HUDEP-2 (cell line): Measurements from ENCODE around the gene MT1H.

ENCODE experiments used
- DNase-seq, 76 experiments: peaks; one replicate each; lab custom pipeline; 2025; ENCODE audit not compliant: unreplicated experiment in 76 of 76; lab: John Stamatoyannopoulos, UW

Gene MT1H

DNA sequence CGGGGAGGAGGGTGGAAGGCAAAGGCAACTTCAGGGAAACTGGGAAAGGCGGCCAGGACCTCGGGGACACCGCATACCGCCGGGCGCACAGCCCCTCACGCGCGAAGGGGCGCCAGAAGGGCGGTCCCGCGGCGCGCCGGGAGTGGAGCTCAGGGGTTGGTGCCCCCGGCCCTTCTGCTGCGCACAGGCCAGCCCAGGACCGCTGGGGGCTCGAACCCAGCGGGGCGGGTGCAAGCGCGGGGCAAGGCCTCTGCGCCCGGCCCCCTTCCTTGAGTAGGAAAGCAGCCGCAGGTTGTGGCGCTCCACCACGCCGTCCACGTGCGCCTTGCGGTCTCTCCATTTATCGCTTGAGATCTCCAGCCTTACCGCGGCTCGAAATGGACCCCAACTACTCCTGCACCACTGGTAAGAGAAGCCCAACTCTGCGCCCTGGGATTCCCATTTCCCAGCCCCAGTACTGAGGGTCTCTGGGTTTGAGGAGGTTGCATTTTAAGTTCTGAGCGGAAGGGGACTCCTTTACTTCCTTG is 34.1 kb upstream of the MT1H start:
- DNase-seq = no peak

DNA sequence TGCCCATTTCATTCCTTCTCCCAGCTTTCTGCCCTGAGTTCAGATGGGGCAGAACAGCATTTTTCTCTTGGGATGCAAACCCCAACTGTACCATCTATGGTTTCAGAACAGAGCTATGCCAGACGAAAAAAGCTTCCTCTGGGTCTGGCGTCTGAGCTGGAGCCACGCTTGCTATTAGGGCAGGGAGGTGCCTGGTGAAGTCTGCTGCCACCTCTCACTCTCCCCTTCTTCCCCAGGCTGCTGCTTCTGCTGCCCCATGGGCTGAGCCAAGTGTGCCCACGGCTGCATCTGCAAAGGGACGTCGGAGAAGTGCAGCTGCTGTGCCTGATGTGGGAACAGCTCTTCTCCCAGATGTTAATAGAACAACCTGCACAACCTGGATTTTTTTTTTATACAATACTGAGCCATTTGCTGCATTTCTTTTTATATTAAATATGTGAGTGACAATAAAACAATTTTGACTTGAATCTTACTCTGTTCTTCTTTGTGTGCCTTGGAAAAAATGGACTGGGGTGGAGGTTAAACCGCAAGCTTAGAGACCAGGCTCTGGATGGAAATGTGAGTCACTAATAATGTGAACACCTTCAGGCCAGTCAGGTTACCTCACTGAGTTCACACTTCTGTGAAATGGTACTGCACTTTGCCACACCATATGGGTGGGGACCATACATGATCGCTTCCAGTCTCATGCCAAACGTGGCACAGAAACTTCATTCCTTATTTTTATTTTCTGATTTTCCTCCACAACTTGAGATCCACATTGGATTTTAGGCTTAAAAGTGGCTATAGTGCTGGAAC is 32.8 kb upstream of the MT1H start:
- DNase-seq = no peak

DNA sequence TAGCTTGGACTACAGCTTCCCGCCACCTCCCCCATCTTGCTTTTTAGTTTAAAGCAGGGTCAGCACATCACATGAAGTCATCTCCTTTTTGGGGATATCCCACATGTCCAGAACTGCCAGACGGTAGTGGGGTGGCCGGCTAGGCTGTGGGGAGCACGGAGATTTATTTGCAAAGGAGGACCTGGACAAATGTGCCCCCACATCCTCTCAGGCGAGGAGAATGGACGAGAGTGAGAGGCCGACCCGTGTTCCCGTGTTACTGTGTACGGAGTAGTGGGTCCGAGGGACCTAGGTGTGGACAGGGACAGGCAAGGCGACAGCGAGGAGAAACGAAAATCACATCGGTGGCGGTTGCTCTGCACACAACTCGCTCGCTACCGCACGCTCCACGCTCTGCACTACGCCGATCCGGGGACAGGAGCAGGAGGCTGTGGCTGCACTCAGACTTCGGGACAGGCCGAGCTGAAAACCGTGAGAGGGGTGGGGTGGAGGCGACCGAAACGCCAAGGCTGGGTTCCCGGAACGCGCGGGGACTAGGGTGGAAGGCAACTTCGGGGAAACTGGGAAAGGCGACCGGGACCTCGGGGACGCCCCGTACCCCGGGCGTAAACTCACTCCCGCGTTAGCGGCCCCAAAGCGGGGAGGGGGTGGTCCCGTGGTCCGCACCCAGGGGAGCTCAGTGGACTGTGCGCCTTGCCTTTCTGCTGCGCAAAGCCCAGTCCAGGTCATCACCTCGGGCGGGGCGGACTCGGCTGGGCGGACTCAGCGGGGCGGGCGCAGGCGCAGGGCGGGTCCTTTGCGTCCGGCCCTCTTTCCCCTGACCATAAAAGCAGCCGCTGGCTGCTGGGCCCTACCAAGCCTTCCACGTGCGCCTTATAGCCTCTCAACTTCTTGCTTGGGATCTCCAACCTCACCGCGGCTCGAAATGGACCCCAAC is 31.5 kb upstream of the MT1H start, which contains the start of gene MT1A:
TSS of gene MT1A (plus strand) at position 853 of the 937 bp plus-strand sequence. CDS start at position 926, 73 bp downstream.
- DNase-seq = no peak

DNA sequence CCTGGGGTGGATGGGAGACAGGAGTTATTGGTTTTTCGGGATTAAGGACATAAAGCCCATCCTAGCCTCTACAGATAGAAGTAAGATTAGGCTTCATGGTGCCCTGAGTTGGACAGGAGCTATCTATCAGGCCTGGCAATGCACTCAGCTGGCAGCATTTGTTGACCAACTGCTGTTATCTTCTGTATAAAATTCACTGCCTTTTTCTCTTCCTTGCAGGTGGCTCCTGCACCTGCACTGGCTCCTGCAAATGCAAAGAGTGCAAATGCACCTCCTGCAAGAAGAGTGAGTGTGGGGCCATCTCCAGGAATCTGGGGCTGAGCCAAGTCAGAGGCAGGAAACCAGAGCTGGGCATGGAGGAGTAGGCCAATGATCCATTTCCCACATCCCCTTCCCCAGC is 30.6 kb upstream of the MT1H start:
- no peak for DNase-seq

DNA sequence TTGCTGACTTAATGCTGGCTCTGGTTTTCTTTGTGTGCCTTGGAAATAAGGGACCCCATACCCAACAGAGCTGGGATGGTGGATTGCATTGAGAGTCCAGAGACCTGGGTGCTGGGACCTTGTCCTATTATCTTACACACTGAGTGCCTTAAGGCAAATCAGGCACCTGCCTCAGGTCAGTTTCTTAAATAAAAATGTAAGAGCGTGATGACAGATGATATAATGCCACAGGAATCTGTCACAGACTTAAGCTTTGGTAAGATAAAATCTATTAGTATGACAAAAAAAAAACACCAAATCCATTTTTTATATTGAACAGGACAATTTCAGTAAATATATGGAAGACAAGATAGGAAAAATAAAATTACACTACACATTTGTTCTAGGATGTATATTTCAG is 29.5 kb upstream of the MT1H start:
- DNase-seq = no peak

DNA sequence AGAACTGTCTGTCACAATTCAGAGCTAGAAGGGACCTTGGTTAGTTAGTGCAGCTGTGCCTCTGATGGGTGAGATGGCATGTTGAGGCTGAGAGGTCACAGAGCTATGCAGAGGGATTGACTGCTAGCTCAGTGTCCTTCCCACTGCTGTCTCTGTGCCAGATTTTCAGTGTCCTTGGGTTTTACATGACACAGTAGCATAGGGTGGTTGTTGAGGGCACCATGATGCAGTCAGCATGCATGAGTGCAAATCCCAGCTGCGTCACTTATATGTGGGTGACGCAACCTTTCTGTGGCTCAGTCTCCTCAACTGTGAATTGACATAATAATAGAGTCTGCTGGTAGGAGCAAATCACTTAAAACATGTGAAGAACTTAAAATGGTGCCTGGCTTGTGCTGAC is 28.4 kb upstream of the MT1H start:
- DNase-seq = no peak

DNA sequence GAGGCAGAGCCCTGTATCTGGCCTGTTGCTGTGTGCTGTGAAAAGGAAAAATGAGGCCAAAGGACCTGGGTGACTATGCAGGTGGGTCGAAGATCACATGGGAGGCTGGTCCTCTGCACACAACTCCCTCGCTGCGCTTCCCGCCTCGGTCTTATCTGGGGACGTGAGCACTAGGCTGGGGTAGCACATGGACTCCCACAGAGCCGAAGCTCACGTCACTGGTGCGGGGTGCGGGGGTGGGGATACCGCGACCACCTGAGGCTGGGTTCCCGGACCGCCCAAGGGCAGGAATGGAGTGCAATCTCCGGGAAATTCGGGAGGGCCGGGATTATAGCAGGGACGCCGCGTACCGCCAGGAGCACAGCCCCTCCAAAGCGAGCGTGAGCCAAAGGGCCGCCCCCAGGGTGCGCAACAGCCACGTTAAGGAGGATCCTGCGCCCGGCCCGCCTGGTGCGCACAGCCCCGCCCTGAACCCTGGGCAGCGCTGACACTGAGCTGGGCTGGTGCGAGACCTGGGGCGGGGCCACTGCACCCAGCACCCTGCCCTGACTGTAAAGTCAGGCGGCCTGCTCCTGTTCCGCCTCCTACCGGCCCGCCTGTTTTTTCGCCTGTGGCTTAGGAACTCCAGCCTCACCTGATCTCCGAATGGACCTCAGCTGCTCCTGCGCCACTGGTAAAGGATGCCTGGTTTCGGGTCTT is 26.4 kb upstream of the MT1H start:
- peak in 67 of 76 experiments; percentile 14 to 78 (median 53) for DNase-seq

DNA sequence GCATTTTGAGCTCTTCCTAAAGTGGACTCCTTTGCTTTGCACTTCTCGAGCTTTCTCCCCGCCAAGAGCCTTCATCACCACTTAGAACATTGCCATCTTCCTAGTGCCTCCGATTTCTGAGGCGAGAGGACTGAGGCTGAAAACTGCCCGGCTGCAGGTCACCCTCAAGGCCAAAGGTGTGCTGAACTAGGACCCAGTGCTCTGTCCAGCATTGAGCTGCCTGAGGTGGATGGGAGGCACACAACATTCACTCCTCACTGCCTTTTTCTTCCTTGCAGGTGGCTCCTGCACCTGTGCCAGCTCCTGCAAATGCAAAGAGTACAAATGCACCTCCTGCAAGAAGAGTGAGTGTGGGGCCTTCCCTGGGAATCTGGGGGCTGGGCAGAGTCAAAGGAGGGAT is 25.8 kb upstream of the MT1H start:
- DNase-seq = no peak

DNA sequence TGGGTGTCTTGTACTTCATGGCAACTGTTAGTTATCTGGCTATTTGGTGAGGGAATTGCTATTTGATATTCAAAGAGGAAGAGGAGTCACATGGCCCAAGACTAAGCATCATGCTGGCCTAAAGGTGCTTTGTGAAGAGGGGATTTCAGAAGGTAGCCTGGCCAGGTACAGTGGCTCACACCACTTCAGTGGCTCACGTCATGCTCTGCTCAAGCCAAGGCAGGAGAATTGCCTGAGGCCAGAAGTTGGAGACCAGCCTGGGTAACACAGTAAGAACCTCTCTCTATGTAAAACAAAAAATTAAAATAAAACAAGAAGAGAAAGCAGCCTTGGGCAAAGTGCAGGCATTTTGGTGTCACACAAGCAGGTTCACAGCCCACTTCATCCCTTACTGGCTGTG is 24.3 kb upstream of the MT1H start:
- DNase-seq = no peak

DNA sequence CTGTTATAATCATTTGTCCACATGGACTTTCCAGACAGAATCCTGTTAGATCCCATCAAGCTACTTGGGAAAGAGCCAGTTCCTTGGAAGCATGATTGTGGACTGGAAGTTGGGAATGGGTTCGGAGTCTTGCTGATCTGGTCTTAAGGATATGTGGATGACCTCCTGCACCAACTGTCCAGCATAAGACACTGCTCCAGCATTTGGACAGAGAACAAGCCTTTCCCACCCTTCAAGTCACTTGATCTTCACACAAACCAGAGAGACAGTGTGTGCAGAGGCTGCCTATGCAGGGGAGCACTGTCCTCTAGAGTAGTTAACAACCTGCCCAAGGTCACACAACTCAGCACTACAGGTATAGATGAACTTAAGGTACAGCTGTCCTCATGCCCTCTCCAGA is 23.8 kb upstream of the MT1H start:
- DNase-seq = no peak

DNA sequence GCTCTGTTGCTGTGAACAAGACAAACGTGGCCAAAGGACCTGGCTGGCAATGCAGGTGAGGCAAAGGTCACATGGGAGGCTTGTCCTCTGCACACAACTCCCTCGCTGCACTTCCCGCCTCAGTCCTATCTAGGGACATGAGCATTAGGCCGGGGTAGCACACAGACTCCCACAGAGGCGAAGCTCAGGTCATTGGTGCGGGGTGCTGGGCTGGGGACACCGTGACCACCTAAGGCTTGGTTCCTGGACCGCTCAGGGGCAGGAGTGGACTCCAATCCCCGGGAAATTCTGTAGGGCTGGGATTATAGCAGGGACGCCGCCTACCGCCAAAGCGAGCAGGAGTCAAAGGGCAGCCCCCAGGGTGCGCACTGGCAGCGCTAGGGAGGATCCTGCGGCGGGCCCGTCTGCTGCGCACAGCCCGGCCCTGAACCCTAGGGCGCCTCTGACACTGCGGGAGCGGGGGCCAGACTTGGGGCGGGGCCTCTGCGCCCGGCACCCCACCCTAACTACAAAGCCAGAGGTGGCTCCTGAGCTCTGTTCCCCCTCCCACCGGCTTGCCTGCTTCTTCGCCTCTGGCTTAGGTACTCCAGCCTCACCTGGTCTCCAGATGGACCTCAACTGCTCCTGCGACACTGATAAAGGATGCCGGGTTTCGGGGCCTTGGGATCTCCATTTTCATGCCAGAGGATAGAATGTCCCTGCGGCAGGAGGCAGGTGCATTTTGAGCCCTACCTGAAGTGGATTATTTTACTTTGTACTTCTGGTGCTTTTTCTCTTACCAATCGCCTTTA is 21.8 kb upstream of the MT1H start:
- no peak for DNase-seq

DNA sequence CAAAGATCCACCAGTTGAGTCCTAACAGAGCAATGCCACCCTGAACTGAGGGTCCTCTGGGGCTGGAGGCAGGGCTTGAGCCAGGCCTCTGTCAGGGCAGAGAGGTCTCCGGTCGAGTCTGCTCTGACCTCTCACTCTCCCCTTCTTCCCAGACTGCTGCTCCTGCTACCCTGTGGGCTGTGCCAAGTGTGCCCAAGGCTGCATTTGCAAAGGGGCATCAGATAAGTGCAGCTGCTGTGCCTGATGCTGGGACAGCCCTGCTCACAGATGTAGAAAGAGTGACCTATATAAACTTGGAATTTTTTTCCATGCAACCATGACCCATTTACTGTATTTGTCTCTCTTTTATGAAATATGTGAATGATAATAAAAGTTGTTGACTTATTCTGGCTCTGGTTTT is 20.3 kb upstream of the MT1H start:
- DNase-seq = no peak

DNA sequence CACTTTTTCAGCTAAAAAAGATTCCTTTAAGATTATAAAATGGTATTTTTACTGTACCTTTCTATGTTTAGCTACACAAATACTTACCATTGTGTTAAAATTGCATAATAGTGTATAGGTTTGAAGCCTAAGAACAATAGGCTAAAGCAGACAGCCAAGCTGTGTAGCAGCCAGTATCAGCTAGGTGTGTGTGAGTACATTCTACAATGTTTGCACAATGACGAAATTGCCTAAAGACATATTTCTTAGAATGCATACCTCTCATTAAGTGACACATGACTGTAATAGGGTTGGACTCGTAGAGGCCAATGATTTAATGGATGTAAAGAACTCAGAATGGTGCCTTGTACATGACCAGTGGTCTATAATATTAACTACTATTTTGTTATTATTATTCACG is 19.8 kb upstream of the MT1H start:
- DNase-seq = no peak

DNA sequence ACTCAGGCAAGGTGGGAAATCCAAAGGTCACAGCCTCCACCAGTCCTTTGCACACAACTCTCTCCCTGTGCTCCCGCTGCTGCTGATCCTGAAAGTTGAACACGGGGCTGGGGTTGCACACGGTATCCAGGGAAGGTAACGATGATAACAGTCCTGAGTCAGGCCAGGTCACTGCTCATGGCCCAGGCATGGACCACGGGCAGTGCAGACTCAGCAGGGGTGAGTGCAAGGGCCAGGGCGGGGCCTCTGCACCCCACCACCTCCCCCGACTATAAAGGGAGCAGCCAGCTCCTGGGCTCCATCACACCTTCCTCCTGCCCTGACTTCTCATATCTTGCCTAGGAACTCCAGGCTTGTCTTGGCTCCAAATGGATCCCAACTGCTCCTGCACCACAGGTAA is 18.0 kb upstream of the MT1H start, which contains the start of gene MT1B:
TSS of gene MT1B (plus strand) at position 301 of the 400 bp plus-strand sequence. CDS start at position 369, 68 bp downstream.
- DNase-seq = no peak

DNA sequence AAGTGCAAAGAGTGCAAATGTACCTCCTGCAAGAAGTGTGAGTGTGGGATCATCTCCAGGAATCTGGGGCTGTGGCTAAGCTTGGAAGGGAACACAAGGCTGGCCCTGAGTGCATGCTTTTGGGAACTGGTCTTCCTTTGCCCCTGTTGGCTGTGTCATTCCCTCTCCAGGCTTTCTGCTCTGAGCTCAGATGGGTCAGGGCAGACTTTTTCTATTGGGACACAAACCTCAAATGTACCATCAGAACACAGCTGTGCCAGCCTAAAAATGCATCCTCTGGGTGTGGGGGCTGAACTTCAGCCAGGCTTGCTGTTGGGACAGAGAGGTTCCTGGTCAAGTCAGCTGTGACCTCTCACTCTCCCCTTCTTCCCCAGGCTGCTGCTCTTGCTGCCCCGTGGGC is 17.0 kb upstream of the MT1H start:
- DNase-seq = no peak

DNA sequence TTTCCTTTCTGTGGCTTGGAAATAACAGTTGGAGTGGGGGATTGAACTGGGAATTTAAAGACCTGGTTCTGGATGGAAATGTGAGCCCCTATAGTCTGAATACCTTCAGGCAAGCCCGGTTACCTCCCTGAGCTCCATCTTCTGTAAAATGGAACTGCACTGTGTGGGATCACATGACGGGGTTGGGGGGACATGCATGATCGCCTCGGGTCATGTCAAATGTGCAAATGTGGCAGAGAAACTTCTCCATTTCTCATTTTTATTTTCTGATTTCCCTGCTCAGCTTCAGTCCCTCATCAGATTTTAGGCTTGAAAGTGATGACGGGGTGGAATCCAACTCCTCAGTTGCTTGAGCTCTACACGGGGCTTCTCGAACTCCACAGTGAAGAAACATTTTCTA is 16.4 kb upstream of the MT1H start:
- DNase-seq = no peak

DNA sequence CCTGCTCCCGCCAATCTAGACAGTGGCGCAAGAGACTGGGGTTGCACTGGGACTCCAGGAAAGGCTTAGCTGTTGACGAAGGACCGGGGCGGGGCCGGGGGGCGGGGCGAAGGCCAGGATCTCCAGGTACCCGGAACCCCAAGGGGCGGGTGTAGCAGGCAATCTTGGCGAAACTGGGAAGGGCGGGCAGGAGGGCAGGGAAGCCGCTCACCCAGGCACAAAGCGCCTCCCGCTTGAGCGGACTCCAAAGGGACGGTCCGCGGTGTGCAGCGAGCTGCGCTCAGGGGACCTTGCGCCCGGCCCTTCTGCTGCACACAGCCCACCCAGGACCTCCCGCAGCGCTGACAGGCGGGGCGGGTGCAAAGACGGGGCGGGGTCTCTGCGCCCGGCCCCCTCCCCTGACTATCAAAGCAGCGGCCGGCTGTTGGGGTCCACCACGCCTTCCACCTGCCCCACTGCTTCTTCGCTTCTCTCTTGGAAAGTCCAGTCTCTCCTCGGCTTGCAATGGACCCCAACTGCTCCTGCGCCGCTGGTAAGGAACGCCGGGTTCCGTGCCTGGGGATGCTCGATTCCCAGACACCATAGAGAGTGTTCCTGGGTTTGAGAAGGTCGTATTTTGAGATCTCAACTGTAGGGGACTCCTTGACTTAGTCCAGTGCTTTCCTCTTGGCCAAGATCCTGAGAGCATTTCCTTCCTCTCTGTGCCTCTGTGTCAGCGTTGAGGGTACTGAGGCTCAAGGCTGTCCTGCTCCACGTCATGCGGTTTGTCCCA is 11.9 kb upstream of the MT1H start, which contains the start of gene MT1F:
TSS of gene MT1F (plus strand) at position 405 of the 772 bp plus-strand sequence. CDS start at position 505, 100 bp downstream.
- DNase-seq = peak in 4 of 76 experiments; percentile 2 to 23 (median 12)

DNA sequence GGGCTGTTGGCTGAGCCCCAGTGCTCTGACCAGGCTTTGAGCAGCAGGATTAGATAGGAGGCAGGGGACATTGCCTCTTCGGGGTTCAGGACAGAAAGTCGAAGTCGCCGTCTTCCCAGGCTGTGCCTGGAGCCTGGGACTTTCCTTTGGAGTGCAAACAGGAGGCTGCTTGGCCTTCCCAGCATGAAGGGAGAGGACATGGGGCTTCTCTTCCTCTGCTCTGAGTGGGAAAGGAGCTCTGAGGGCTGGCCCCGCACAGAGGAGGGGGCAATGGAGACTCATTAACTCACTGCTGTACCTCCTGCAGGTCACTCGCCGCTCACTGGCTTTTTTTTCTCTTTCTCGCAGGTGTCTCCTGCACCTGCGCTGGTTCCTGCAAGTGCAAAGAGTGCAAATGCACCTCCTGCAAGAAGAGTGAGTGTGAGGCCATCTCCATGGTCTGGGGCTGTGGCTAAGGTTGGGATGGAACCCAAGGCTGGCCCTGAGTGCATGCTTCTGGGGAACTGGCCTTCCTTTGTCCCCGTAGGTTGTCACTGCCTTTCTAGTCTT is 11.2 kb upstream of the MT1H start:
- no peak for DNase-seq
